GM10266 (cell line): ENCODE results near the gene EHBP1.
"Not testable (repeated sequence)": the region's sequence is repeated elsewhere in the genome, so short reads cannot be mapped to it uniquely, and the experiment has no call there.

ENCODE experiments used
- DNase-seq: peaks from one replicate; pipeline ENCODE4 v3.0.0; 2012; ENCODE audit errors: extremely low spot score
- CTCF ChIP-seq: IDR thresholded peaks from 2 replicates; pipeline ENCODE4 v1.5.1; 2012; ENCODE audit warnings: mild to moderate bottlenecking, low read depth; ENCODE audit not compliant: control insufficient read depth, insufficient read depth; ENCODE audit errors: missing control alignments

The EHBP1 gene

GRCh38 chr2:62743506-62743905 lies 38.0 kb downstream of the EHBP1 start:
- DNase-seq: no peak
- TF ChIP-seq CTCF: no peak

GRCh38 chr2:62744603-62745002 lies 39.1 kb downstream of the EHBP1 start:
- no peak for DNase-seq
- no peak for TF ChIP-seq CTCF

- no peak for TF ChIP-seq CTCF
Measured at GRCh38 chr2:62745891-62746481, 40.5 kb downstream of the EHBP1 start.

GRCh38 chr2:62747169-62747568 lies 41.7 kb downstream of the EHBP1 start:
- no peak for DNase-seq
- no peak for TF ChIP-seq CTCF

More at GRCh38 chr2:62745891-62746481, 40.5 kb downstream of the EHBP1 start:
- no peak for DNase-seq

GRCh38 chr2:62747876-62748275 lies 42.4 kb downstream of the EHBP1 start:
- DNase-seq: no peak

GRCh38 chr2:62749111-62749510 lies 43.6 kb downstream of the EHBP1 start:
- not testable (repeated sequence) for DNase-seq

More at GRCh38 chr2:62747876-62748275, 42.4 kb downstream of the EHBP1 start:
- TF ChIP-seq CTCF: no peak

GRCh38 chr2:62757029-62757428 lies 51.5 kb downstream of the EHBP1 start:
- DNase-seq: no peak

More at GRCh38 chr2:62757029-62757428, 51.5 kb downstream of the EHBP1 start:
- no peak for TF ChIP-seq CTCF
